ENCODE results near the gene IPO5. TPM values are rescaled to one million over a fixed set of nuclear protein-coding genes. Genes with fewer than 3 reads are reported as not detected.
"Not testable (repeated sequence)": the region's sequence is repeated elsewhere in the genome, so short reads cannot be mapped to it uniquely, and the experiment has no call there.

The IPO5 gene
- total RNA-seq, 1 experiment from 2014 or later = 247 TPM

DNA sequence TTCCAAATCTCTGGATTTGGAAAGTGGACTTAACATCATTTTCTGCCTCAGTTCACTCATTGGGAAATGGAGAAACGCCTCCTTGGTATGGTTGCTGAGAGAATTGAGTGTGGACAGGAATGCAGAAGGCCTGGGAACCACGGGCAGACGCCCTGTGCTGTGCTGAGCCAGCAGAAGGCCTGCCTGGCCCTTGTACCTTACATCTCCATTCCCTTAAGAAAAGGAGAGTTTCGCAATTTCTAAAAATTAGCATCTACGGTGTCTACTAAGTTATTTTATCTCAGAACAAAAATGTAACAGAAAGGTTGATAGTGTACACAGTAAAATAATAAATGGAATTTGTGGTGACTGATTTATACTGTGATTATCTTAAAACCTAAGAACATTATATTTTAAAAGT is 78.7 kb downstream of the IPO5 start:
- Mint-ChIP-seq H3K9me3 (ENCODE audit: unreplicated experiment) (no peaks in the 10 kb centered on the region), H3K27me3 (ENCODE audit: insufficient read depth, unreplicated experiment) (no peaks in the 10 kb centered on the region), H3K36me3 (ENCODE audit: insufficient read depth, unreplicated experiment) (no peaks in the 10 kb centered on the region), H3K4me3 (ENCODE audit: unreplicated experiment) (no peak overlapping the region), H3K27ac (ENCODE audit: unreplicated experiment) (no peak overlapping the region), H3K4me1 (ENCODE audit: low read depth, unreplicated experiment) (no peaks in the 10 kb centered on the region)
- no peak for DNase-seq
- CTCF ChIA-PET = no interaction called here
- no peaks in the 10 kb centered on the region for H3K27me3 ChIP-seq (replicated peaks; ENCODE audit: control insufficient read depth, insufficient read depth, low read length)
- TF ChIP-seq, protein P1, sequence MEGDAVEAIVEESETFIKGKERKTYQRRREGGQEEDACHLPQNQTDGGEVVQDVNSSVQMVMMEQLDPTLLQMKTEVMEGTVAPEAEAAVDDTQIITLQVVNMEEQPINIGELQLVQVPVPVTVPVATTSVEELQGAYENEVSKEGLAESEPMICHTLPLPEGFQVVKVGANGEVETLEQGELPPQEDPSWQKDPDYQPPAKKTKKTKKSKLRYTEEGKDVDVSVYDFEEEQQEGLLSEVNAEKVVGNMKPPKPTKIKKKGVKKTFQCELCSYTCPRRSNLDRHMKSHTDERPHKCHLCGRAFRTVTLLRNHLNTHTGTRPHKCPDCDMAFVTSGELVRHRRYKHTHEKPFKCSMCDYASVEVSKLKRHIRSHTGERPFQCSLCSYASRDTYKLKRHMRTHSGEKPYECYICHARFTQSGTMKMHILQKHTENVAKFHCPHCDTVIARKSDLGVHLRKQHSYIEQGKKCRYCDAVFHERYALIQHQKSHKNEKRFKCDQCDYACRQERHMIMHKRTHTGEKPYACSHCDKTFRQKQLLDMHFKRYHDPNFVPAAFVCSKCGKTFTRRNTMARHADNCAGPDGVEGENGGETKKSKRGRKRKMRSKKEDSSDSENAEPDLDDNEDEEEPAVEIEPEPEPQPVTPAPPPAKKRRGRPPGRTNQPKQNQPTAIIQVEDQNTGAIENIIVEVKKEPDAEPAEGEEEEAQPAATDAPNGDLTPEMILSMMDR (IDR thresholded peaks at IDR 0.05; ENCODE audit: insufficient read depth in 1 of 2, low read depth in 1 of 2, low read length in 1 of 2, severe bottlenecking in 1 of 2, unreplicated experiment in 1 of 2) = no peak
- H3K36me3 ChIP-seq (ENCODE audit: control insufficient read depth, insufficient read depth, low read length) = no peaks in the 10 kb centered on the region
- intact Hi-C loops (cut with micrococcal nuclease; ENCODE audit: unreplicated experiment) = loop anchor here (2.0 to 5.0 kb wide), 3 partner anchors 415 to 641 kb away; no protein-coding TSS in a partner anchor
- no peaks in the 10 kb centered on the region for H3K9me3 ChIP-seq
- POLR2A ChIA-PET = no interaction called here
- BruUV-seq (replicated peaks) = no TSS peak
- no peak overlapping the region for H3K4me3 ChIP-seq (ENCODE audit: low read depth, low read length)
- H3K4me1 ChIP-seq = peaks cover 9% of the 10 kb centered on the region

DNA sequence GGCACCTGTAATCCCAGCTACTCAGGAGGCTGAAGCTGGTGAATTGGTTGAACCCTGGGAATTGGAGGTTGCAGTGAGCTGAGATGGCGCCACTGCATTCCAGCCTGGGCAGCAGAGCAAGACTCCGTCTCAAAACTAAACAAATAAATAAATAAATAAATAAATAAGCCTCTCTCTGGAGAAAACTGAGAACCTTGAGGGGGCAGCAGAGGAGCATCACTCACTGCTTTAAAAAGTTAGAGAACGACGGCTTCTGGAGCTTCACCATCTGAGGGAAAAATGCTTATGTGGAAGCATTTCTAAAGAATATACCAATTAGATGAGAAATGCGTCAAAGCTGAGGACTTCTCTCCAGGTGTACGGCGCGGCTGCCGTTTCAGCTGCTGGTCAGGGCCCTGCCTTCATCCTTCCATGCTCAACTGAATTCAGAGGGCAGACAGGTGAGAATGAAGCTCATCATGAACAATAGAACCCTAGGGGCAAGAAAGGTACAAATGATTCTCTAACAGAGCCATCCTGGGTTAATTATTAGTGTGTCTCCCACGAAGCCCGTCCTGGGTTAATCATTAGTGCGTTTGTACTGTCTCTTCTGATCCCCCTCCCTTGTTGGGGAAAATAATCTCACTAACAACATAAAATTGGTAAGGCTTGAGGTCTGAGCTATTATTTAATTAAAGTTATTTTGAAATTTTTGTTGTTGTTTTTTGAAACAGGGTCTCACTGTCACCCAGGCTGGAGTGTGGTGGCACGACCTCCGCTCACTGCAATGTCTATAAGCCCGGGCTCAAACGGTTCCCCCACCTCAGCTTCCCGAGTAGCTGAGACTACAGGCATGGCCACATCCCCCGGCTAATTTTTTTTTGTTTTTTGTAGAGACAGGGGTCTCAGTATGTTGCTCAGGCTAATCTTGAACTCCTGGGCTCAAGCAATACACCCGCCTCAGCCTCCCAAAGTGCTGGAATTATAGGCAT is 80.1 kb downstream of the IPO5 start:
- POLR2A ChIA-PET = interaction anchor here (0.6 kb wide), 1 partner anchor 387 kb away, joined by 3 read pairs; no protein-coding TSS in a partner anchor
- H3K4me3 Mint-ChIP-seq (ENCODE audit: unreplicated experiment) = peak overlapping the region; percentile 56
- peak; percentile 57 to 61 for DNase-seq
- H3K27me3 ChIP-seq (replicated peaks; ENCODE audit: control insufficient read depth, insufficient read depth, low read length) = no peaks in the 10 kb centered on the region
- H3K4me1 Mint-ChIP-seq (ENCODE audit: low read depth, unreplicated experiment) = no peaks in the 10 kb centered on the region
- peaks cover 9% of the 10 kb centered on the region for H3K4me1 ChIP-seq
- no peaks in the 10 kb centered on the region for H3K9me3 ChIP-seq
- no peaks in the 10 kb centered on the region for H3K36me3 Mint-ChIP-seq (ENCODE audit: insufficient read depth, unreplicated experiment)
- intact Hi-C loops (cut with micrococcal nuclease; ENCODE audit: unreplicated experiment) = loop anchor here (1.0 to 5.0 kb wide), 5 partner anchors 71 to 639 kb away; no protein-coding TSS in a partner anchor
- no TSS peak for BruUV-seq (replicated peaks)
- H3K36me3 ChIP-seq (ENCODE audit: control insufficient read depth, insufficient read depth, low read length) = no peaks in the 10 kb centered on the region
- TF ChIP-seq, protein P1 (IDR thresholded peaks at IDR 0.05; ENCODE audit: insufficient read depth in 1 of 2, low read depth in 1 of 2, low read length in 1 of 2, severe bottlenecking in 1 of 2, unreplicated experiment in 1 of 2) = peak; percentile 42 to 57
- no peak overlapping the region for H3K27ac Mint-ChIP-seq (ENCODE audit: unreplicated experiment)
- 0 out of 2 replicates have a peak overlapping the region, but pooled peaks have one; percentile 6 for H3K4me3 ChIP-seq (ENCODE audit: low read depth, low read length)
- H3K27me3 Mint-ChIP-seq (ENCODE audit: insufficient read depth, unreplicated experiment) = no peaks in the 10 kb centered on the region
- no peaks in the 10 kb centered on the region for H3K9me3 Mint-ChIP-seq (ENCODE audit: unreplicated experiment)
- CTCF ChIA-PET = interaction anchor here (0.5 to 1.1 kb wide), 4 partner anchors 142 to 452 kb away, joined by 3 to 6 read pairs (median 4); no protein-coding TSS in a partner anchor

GRCh38 chr13:98035373-98035772 is 81.9 kb downstream of the IPO5 start:
- H3K27me3 ChIP-seq (replicated peaks; ENCODE audit: control insufficient read depth, insufficient read depth, low read length) = no peaks in the 10 kb centered on the region
- Mint-ChIP-seq H3K27me3 (ENCODE audit: insufficient read depth, unreplicated experiment) (no peaks in the 10 kb centered on the region), H3K4me3 (ENCODE audit: unreplicated experiment) (no peak overlapping the region), H3K9me3 (ENCODE audit: unreplicated experiment) (no peaks in the 10 kb centered on the region), H3K36me3 (ENCODE audit: insufficient read depth, unreplicated experiment) (no peaks in the 10 kb centered on the region), H3K4me1 (ENCODE audit: low read depth, unreplicated experiment) (no peaks in the 10 kb centered on the region), H3K27ac (ENCODE audit: unreplicated experiment) (no peak overlapping the region)
- H3K9me3 ChIP-seq = no peaks in the 10 kb centered on the region
- ChIA-PET POLR2A (no interaction called here), CTCF (no interaction called here)
- H3K36me3 ChIP-seq (ENCODE audit: control insufficient read depth, insufficient read depth, low read length) = no peaks in the 10 kb centered on the region
- intact Hi-C loops (cut with micrococcal nuclease; ENCODE audit: unreplicated experiment) = loop anchor here (2.0 kb wide), 1 partner anchor 629 kb away; no protein-coding TSS in a partner anchor
- no peak overlapping the region for H3K4me3 ChIP-seq (ENCODE audit: low read depth, low read length)
- peaks cover 9% of the 10 kb centered on the region for H3K4me1 ChIP-seq
- BruUV-seq (replicated peaks) = no TSS peak
- TF ChIP-seq, protein P1 (IDR thresholded peaks at IDR 0.05; ENCODE audit: insufficient read depth in 1 of 2, low read depth in 1 of 2, low read length in 1 of 2, severe bottlenecking in 1 of 2, unreplicated experiment in 1 of 2) = no peak
- no peak for DNase-seq

DNA sequence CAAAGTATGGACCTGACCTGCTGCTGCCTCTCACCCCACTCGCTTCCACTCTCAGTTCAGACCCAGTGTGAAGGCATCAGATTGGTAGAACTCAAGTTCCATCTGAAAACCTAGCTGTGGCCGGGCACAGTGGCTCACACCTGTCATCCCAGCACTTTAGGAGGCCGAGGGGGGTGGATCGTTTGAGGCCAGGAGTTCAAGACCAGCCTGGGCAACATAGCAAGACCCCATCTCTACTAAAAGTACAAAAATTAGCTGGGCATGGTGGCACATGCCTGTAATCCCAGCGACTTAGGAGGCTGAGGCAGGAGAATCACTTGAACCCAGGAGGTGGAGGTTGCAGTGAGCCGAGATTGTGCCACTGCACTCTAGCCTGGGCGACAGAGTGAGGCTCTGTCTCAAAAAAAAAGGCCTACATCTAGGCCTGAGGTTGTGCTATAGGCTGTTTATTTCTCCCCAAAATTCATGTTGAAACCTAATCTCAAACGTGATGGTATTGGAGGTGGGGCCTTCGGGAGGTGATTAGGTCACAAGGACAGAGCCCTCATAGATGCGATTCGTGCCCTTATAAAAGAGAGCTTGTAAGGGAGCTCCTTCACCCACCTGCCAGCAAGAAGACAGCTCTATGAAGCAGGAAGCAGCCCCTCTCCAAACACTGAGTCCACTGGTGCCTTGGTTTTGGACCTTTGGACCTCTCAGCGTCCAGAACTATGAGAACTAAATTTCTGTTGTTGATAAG is 83.3 kb downstream of the IPO5 start:
- H3K36me3 ChIP-seq (ENCODE audit: control insufficient read depth, insufficient read depth, low read length); H3K27ac Mint-ChIP-seq (ENCODE audit: unreplicated experiment); H3K27me3 ChIP-seq (replicated peaks; ENCODE audit: control insufficient read depth, insufficient read depth, low read length); BruUV-seq (replicated peaks); H3K27me3 Mint-ChIP-seq (ENCODE audit: insufficient read depth, unreplicated experiment); H3K4me1 Mint-ChIP-seq (ENCODE audit: low read depth, unreplicated experiment); H3K36me3 Mint-ChIP-seq (ENCODE audit: insufficient read depth, unreplicated experiment); H3K4me1 ChIP-seq; H3K4me3 ChIP-seq (ENCODE audit: low read depth, low read length); CTCF ChIA-PET; H3K9me3 Mint-ChIP-seq (ENCODE audit: unreplicated experiment); H3K4me3 Mint-ChIP-seq (ENCODE audit: unreplicated experiment); intact Hi-C loops (cut with micrococcal nuclease; ENCODE audit: unreplicated experiment); POLR2A ChIA-PET; H3K9me3 ChIP-seq; DNase-seq: not testable (repeated sequence)

All from Caco-2 (cell line).